Measurements from ENCODE around the gene ACOT7. TPM values are rescaled to one million over a fixed set of nuclear protein-coding genes. Genes with fewer than 3 reads are reported as not detected.
A peak's percentile ranks its signal among the peaks of the same experiment; 100 is the strongest.

ACOT7 gene
- total RNA-seq, 1 experiment from 2014 or later = 36.2 TPM

- Mint-ChIP-seq H3K27ac (ENCODE audit: unreplicated experiment) (peak overlapping the region; percentile 87), H3K4me1 (ENCODE audit: low read depth, unreplicated experiment) (peaks cover 43% of the 10 kb centered on the region), H3K36me3 (ENCODE audit: insufficient read depth, unreplicated experiment) (peaks cover 65% of the 10 kb centered on the region), H3K4me3 (ENCODE audit: low read depth, unreplicated experiment) (peak overlapping the region; percentile 14), H3K27me3 (ENCODE audit: unreplicated experiment) (no peaks in the 10 kb centered on the region), H3K9me3 (ENCODE audit: low read depth, unreplicated experiment) (no peaks in the 10 kb centered on the region)
- BruUV-seq (replicated peaks) = no TSS peak
- DNase-seq = no peak
- TF ChIP-seq CTCF (IDR thresholded peaks at IDR 0.05; ENCODE audit: unreplicated experiment) = no peak
- CTCF ChIA-PET = no interaction called here
- intact Hi-C loops (cut with micrococcal nuclease; ENCODE audit: unreplicated experiment) = loop anchor here (1.0 kb wide), 1 partner anchor 10 kb away; no protein-coding TSS in a partner anchor
These were observed 168.8 kb downstream of the ACOT7 start for GRCh38 chr1:6224718-6225117.

DNA sequence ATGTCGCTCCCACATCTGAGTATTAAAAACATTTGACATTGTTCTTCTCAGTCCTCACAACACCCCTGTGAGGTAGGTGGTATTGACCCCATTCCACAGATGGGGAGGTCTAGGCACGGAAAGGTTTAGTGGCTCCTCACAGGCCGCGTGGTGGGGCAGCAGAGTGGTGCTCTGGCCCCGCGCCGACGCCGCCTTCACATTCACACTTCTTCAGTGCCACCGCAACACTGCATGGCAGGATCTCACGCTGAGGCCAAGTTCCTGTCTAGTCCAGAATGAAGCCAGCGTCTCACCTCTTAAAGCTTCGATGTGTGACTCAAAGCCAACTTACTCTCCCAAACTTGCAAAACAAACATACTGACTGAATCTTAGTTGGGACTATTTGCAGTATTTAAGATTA, 169.9 kb downstream of the ACOT7 start:
- no peaks in the 10 kb centered on the region for H3K27me3 Mint-ChIP-seq (ENCODE audit: unreplicated experiment)
- intact Hi-C loops (cut with micrococcal nuclease; ENCODE audit: unreplicated experiment) = no loop called here
- BruUV-seq (replicated peaks) = TSS peak; percentile 57
- no peak for DNase-seq
- H3K9me3 Mint-ChIP-seq (ENCODE audit: low read depth, unreplicated experiment) = no peaks in the 10 kb centered on the region
- H3K4me1 Mint-ChIP-seq (ENCODE audit: low read depth, unreplicated experiment) = peaks cover 51% of the 10 kb centered on the region
- no peak for TF ChIP-seq CTCF (IDR thresholded peaks at IDR 0.05; ENCODE audit: unreplicated experiment)
- CTCF ChIA-PET = interaction anchor here (0.7 kb wide), 2 partner anchors 19 to 21 kb away, joined by 3 read pairs; no protein-coding TSS in a partner anchor
- peak overlapping the region; percentile 87 for H3K27ac Mint-ChIP-seq (ENCODE audit: unreplicated experiment)
- H3K36me3 Mint-ChIP-seq (ENCODE audit: insufficient read depth, unreplicated experiment) = peaks cover 73% of the 10 kb centered on the region
- H3K4me3 Mint-ChIP-seq (ENCODE audit: low read depth, unreplicated experiment) = no peak overlapping the region

DNA sequence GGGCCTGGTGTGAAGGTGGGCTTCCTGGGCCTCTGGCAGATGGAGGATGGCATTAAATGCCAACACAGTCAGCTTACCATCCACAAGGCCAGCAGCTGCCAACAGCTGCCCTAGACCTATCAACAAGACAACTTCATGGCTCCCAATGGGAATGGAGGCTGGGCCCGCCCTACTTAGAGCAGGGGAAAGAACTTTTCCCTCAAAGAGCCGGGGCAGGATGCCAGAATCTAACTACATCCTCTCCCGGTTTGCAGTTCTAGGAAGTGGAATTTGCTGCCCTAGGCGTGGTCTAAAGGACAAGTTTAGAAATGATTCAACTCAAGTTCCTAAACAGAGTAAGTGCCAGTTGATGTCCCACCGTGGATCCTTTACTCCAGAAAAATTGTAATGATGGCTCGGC, 170.9 kb downstream of the ACOT7 start:
- TF ChIP-seq CTCF (IDR thresholded peaks at IDR 0.05; ENCODE audit: unreplicated experiment) = no peak
- Mint-ChIP-seq H3K36me3 (ENCODE audit: insufficient read depth, unreplicated experiment) (peaks cover 83% of the 10 kb centered on the region), H3K27me3 (ENCODE audit: unreplicated experiment) (no peaks in the 10 kb centered on the region), H3K4me1 (ENCODE audit: low read depth, unreplicated experiment) (peaks cover 61% of the 10 kb centered on the region), H3K4me3 (ENCODE audit: low read depth, unreplicated experiment) (no peak overlapping the region), H3K9me3 (ENCODE audit: low read depth, unreplicated experiment) (no peaks in the 10 kb centered on the region), H3K27ac (ENCODE audit: unreplicated experiment) (peak overlapping the region; percentile 39)
- BruUV-seq (replicated peaks) = no TSS peak
- no peak for DNase-seq
- intact Hi-C loops (cut with micrococcal nuclease; ENCODE audit: unreplicated experiment) = no loop called here
- CTCF ChIA-PET = no interaction called here

GRCh38 chr1:6221210-6221784, 172.3 kb downstream of the ACOT7 start:
- Mint-ChIP-seq H3K27me3 (ENCODE audit: unreplicated experiment) (no peaks in the 10 kb centered on the region), H3K4me3 (ENCODE audit: low read depth, unreplicated experiment) (no peak overlapping the region), H3K9me3 (ENCODE audit: low read depth, unreplicated experiment) (no peaks in the 10 kb centered on the region), H3K4me1 (ENCODE audit: low read depth, unreplicated experiment) (peaks cover 68% of the 10 kb centered on the region), H3K36me3 (ENCODE audit: insufficient read depth, unreplicated experiment) (peaks cover 89% of the 10 kb centered on the region), H3K27ac (ENCODE audit: unreplicated experiment) (peak overlapping the region; percentile 83)
- intact Hi-C loops (cut with micrococcal nuclease; ENCODE audit: unreplicated experiment) = no loop called here
- no TSS peak for BruUV-seq (replicated peaks)
- CTCF ChIA-PET = interaction anchor here (0.6 kb wide), 1 partner anchor 897 kb away, joined by 6 read pairs; no protein-coding TSS in a partner anchor
- no peak for TF ChIP-seq CTCF (IDR thresholded peaks at IDR 0.05; ENCODE audit: unreplicated experiment)
- no peak for DNase-seq
